K562 (cell line): Measurements from ENCODE around the gene PLA2G2C. TPM values are rescaled to one million over a fixed set of nuclear protein-coding genes. Genes with fewer than 3 reads are reported as not detected.
A peak's percentile ranks its signal among the peaks of the same experiment; 100 is the strongest.

Experiments
- ARNT ChIP-seq, 2 experiments: fragments of 450-650 bp; IDR thresholded peaks; 2 replicates each; pipeline ENCODE4 v1.6.1; 2016; ENCODE audit warnings: mild to moderate bottlenecking in 1 of 2
- CC2D1A ChIP-seq: fragments of 450-650 bp; IDR thresholded peaks from 2 replicates; pipeline ENCODE4 v1.6.1; 2017; ENCODE audit warnings: mild to moderate bottlenecking
- CSDE1 ChIP-seq, 2 experiments: fragments of 450-650 bp; IDR thresholded peaks; 2 replicates each; pipeline ENCODE4 v1.6.1; 2016; ENCODE audit warnings: mild to moderate bottlenecking in 1 of 2
- DDX20 ChIP-seq: fragments of 450-650 bp; IDR thresholded peaks from 2 replicates; pipeline ENCODE4 v1.6.1; 2016; ENCODE audit warnings: missing genetic modification characterization, low read depth, mild to moderate bottlenecking, missing compliant biosample characterization, moderate library complexity
- GABPB1 ChIP-seq: sonication (generic); formaldehyde crosslinking; IDR thresholded peaks from 2 replicates; pipeline ENCODE4 v1.8.0; 2022; ENCODE audit warnings: mild to moderate bottlenecking, missing genetic modification reagents
- ILK ChIP-seq: fragments of 450-650 bp; IDR thresholded peaks from 2 replicates; pipeline ENCODE4 v1.6.1; 2016; ENCODE audit warnings: missing genetic modification characterization, low read depth, mild to moderate bottlenecking, missing compliant biosample characterization, moderate library complexity, borderline replicate concordance
- MCM2 ChIP-seq: fragments of 450-650 bp; IDR thresholded peaks from 2 replicates; pipeline ENCODE4 v1.6.1; 2017; ENCODE audit warnings: low read depth, mild to moderate bottlenecking
- MXI1 ChIP-seq: IDR thresholded peaks from 2 replicates; pipeline ENCODE4 v1.6.1; 2011; ENCODE audit warnings: low read depth, mild to moderate bottlenecking, improper control_type of control experiment, low read length
- NR3C1 ChIP-seq: sonication (generic); formaldehyde crosslinking; IDR thresholded peaks from 2 replicates; pipeline ENCODE4 v1.8.1; 2022; ENCODE audit warnings: missing genetic modification reagents
- OTX1 ChIP-seq: fragments of 450-650 bp; formaldehyde crosslinking; IDR thresholded peaks from 2 replicates; pipeline ENCODE4 v1.4.0; 2022; ENCODE audit warnings: mild to moderate bottlenecking
- PML ChIP-seq: IDR thresholded peaks from 2 replicates; pipeline ENCODE4 v1.6.1; 2012; ENCODE audit warnings: low read length, inconsistent platforms
- POLR2G ChIP-seq: fragments of 200-400 bp; formaldehyde crosslinking; IDR thresholded peaks from 2 replicates; pipeline ENCODE4 v1.6.1; 2017; ENCODE audit warnings: low read depth, mild to moderate bottlenecking, antibody characterized with exemption, low read length, moderate library complexity
- SMARCC2 ChIP-seq: fragments of 450-650 bp; IDR thresholded peaks from 2 replicates; pipeline ENCODE4 v1.6.1; 2017; ENCODE audit warnings: antibody characterized with exemption, moderate library complexity, mild to moderate bottlenecking, low read depth
- ZNF134 ChIP-seq: fragments of 250-450 bp; sonication (Bioruptor Pico); conservative IDR thresholded peaks from 2 replicates; pipeline ENCODE4 v1.4.0; 2020
- ZNF184 ChIP-seq: sonication (generic); formaldehyde crosslinking; IDR thresholded peaks from 2 replicates; pipeline ENCODE4 v1.5.0; 2020; ENCODE audit warnings: missing genetic modification reagents
- polyA plus RNA-seq, 8 experiments: library from polyadenylated mRNA; depleted of rRNA in 4 of 8; stranded (reverse) in 5 of 8; unstranded in 3 of 8; fragments of >200 nt; fragmentation: Nextera tagmentation in 2 of 8; fragmentation: Illumina TruSeq in 1 of 8; extraction: Ambion mirVana in 2 of 8; extraction: Trizol in 1 of 8; gene quantifications; 2 replicates each; pipeline versions ENCODE4 v1.2.1 to v1.2.3, GENCODE V29; 2011 to 2014; ENCODE audit warnings: inconsistent platforms in 1 of 8, missing spikeins in 1 of 8
- total RNA-seq, 7 experiments: library from RNA; depleted of rRNA in 6 of 7; stranded (reverse); fragments of >200 nt in 6 of 7; fragmentation: Illumina TruSeq in 2 of 7; extraction: Trizol in 2 of 7; gene quantifications; 2 replicates each; pipeline versions ENCODE4 v1.2.1 to v1.2.3, GENCODE V29; 2011 to 2021; ENCODE audit warnings: low replicate concordance in 1 of 7
- TF ChIP-seq, protein P1 (sequence below): fragments of 450-650 bp; IDR thresholded peaks from 2 replicates; pipeline ENCODE4 v1.6.1; 2016
- TF ChIP-seq, protein P2 (sequence below): sonication (generic); formaldehyde crosslinking; IDR thresholded peaks from 2 replicates; pipeline ENCODE4 v1.8.0; 2023; ENCODE audit warnings: mild to moderate bottlenecking, missing genetic modification reagents
- TF ChIP-seq, protein P3 (sequence below): fragments of 250-450 bp; sonication (Bioruptor Pico); IDR thresholded peaks from 2 replicates; pipeline ENCODE4 v1.5.0; 2020; ENCODE audit warnings: mild to moderate bottlenecking
- TF ChIP-seq, protein P4 (sequence below), 2 experiments: fragments of 450-650 bp; IDR thresholded peaks; 2 replicates each; pipeline ENCODE4 v1.6.1; 2018; ENCODE audit warnings: mild to moderate bottlenecking in 2 of 2, low read depth in 1 of 2; ENCODE audit not compliant: partially characterized antibody in 2 of 2
- TF ChIP-seq, protein P5 (sequence below): sonication (generic); formaldehyde crosslinking; IDR thresholded peaks from 2 replicates; pipeline ENCODE4 v1.8.1; 2022; ENCODE audit warnings: missing genetic modification reagents

The PLA2G2C gene
- total and polyA plus RNA-seq, 9 of the 15 experiments (the other 6 are each of a cell fraction or from before 2014, with no cell fraction given): 0.14 to 0.49 (median 0.21) TPM

DNA sequence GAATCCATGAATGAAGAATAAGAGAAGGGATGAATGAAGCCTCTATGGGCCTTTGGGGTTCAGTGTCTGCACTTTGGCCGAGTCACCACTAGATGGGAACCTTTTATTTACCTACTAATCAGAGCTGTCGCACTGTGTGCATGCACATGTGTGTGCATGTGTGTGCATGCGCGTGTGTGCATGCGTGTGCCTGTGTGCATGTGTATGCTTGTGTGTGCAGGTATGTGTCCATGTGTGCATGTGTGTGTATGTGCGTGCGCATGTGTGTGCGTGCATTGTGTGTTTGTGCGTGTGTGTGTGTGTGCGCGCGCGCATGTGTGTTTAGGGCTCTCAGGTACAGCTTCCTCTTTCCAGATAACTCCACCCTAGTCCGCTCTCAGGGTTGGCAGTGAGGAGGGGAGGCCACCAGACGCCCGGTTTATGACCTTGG is 20.8 kb downstream of the PLA2G2C start (continued):
- TF ChIP-seq, protein P1, sequence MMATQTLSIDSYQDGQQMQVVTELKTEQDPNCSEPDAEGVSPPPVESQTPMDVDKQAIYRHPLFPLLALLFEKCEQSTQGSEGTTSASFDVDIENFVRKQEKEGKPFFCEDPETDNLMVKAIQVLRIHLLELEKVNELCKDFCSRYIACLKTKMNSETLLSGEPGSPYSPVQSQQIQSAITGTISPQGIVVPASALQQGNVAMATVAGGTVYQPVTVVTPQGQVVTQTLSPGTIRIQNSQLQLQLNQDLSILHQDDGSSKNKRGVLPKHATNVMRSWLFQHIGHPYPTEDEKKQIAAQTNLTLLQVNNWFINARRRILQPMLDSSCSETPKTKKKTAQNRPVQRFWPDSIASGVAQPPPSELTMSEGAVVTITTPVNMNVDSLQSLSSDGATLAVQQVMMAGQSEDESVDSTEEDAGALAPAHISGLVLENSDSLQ: 0 out of 2 replicates have a peak, but pooled peaks have one; percentile 9
- no peak for TF ChIP-seq MXI1
- TF ChIP-seq, protein P2, sequence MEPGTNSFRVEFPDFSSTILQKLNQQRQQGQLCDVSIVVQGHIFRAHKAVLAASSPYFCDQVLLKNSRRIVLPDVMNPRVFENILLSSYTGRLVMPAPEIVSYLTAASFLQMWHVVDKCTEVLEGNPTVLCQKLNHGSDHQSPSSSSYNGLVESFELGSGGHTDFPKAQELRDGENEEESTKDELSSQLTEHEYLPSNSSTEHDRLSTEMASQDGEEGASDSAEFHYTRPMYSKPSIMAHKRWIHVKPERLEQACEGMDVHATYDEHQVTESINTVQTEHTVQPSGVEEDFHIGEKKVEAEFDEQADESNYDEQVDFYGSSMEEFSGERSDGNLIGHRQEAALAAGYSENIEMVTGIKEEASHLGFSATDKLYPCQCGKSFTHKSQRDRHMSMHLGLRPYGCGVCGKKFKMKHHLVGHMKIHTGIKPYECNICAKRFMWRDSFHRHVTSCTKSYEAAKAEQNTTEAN (CRISPR knock-in tag): no peak
- TF ChIP-seq PML: no peak
- TF ChIP-seq POLR2G: no peak
- no peak for TF ChIP-seq OTX1 (CRISPR knock-in tag)
- TF ChIP-seq DDX20 (tag): no peak
- no peak for TF ChIP-seq NR3C1 (CRISPR knock-in tag)
- no peak for TF ChIP-seq SMARCC2
- no peak for TF ChIP-seq ZNF184 (CRISPR knock-in tag)
- TF ChIP-seq, protein P3, sequence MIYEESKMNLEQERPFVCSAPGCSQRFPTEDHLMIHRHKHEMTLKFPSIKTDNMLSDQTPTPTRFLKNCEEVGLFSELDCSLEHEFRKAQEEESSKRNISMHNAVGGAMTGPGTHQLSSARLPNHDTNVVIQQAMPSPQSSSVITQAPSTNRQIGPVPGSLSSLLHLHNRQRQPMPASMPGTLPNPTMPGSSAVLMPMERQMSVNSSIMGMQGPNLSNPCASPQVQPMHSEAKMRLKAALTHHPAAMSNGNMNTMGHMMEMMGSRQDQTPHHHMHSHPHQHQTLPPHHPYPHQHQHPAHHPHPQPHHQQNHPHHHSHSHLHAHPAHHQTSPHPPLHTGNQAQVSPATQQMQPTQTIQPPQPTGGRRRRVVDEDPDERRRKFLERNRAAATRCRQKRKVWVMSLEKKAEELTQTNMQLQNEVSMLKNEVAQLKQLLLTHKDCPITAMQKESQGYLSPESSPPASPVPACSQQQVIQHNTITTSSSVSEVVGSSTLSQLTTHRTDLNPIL (CRISPR knock-in tag): no peak
- no peak for TF ChIP-seq MCM2
- 0 out of 2 replicates have a peak, but pooled peaks have one; percentile 38 for TF ChIP-seq CC2D1A
- TF ChIP-seq CSDE1 (IDR thresholded peaks at IDR 0.05): no peak
- TF ChIP-seq ILK (tag): no peak
- no peak for TF ChIP-seq ARNT (IDR thresholded peaks at IDR 0.05)
- TF ChIP-seq, protein P4, sequence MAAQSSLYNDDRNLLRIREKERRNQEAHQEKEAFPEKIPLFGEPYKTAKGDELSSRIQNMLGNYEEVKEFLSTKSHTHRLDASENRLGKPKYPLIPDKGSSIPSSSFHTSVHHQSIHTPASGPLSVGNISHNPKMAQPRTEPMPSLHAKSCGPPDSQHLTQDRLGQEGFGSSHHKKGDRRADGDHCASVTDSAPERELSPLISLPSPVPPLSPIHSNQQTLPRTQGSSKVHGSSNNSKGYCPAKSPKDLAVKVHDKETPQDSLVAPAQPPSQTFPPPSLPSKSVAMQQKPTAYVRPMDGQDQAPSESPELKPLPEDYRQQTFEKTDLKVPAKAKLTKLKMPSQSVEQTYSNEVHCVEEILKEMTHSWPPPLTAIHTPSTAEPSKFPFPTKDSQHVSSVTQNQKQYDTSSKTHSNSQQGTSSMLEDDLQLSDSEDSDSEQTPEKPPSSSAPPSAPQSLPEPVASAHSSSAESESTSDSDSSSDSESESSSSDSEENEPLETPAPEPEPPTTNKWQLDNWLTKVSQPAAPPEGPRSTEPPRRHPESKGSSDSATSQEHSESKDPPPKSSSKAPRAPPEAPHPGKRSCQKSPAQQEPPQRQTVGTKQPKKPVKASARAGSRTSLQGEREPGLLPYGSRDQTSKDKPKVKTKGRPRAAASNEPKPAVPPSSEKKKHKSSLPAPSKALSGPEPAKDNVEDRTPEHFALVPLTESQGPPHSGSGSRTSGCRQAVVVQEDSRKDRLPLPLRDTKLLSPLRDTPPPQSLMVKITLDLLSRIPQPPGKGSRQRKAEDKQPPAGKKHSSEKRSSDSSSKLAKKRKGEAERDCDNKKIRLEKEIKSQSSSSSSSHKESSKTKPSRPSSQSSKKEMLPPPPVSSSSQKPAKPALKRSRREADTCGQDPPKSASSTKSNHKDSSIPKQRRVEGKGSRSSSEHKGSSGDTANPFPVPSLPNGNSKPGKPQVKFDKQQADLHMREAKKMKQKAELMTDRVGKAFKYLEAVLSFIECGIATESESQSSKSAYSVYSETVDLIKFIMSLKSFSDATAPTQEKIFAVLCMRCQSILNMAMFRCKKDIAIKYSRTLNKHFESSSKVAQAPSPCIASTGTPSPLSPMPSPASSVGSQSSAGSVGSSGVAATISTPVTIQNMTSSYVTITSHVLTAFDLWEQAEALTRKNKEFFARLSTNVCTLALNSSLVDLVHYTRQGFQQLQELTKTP (IDR thresholded peaks at IDR 0.05; ENCODE audit: low read depth in 1 of 2, partially characterized antibody in 2 of 2): peak in 1 of 2 experiments; percentile 67
- TF ChIP-seq GABPB1: no peak
- no peak for TF ChIP-seq ZNF134 (CRISPR knock-in tag)
- TF ChIP-seq, protein P5, sequence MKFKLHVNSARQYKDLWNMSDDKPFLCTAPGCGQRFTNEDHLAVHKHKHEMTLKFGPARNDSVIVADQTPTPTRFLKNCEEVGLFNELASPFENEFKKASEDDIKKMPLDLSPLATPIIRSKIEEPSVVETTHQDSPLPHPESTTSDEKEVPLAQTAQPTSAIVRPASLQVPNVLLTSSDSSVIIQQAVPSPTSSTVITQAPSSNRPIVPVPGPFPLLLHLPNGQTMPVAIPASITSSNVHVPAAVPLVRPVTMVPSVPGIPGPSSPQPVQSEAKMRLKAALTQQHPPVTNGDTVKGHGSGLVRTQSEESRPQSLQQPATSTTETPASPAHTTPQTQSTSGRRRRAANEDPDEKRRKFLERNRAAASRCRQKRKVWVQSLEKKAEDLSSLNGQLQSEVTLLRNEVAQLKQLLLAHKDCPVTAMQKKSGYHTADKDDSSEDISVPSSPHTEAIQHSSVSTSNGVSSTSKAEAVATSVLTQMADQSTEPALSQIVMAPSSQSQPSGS (CRISPR knock-in tag): no peak
